ENCODE results near the gene SEPTIN10. TPM values are rescaled to one million over a fixed set of nuclear protein-coding genes. Genes with fewer than 3 reads are reported as not detected.

The SEPTIN10 gene
- total and polyA plus RNA-seq, 2 experiments from 2014 or later, result 52.3 to 85.1 TPM

- H3K4me3 ChIP-seq, result no peak overlapping the region
- TF ChIP-seq EZH2 (IDR thresholded peaks at IDR 0.05; ENCODE audit: low read depth, unreplicated experiment), result no peak
- no peak for TF ChIP-seq ZNF331 (CRISPR knock-in tag; IDR thresholded peaks at IDR 0.05; ENCODE audit: low read depth)
- no peak for TF ChIP-seq POLR2AphosphoS5 (IDR thresholded peaks at IDR 0.05; ENCODE audit: low read depth)
- TF ChIP-seq STAT1 (IDR thresholded peaks at IDR 0.05; ENCODE audit: unreplicated experiment), result no peak
- no peak for TF ChIP-seq REST (IDR thresholded peaks at IDR 0.05; ENCODE audit: unreplicated experiment)
- no peak for TF ChIP-seq ZNF462 (CRISPR knock-in tag; IDR thresholded peaks at IDR 0.05)
- TF ChIP-seq NANOG (IDR thresholded peaks at IDR 0.05; ENCODE audit: borderline replicate concordance), result no peak
- TF ChIP-seq ZNF114 (CRISPR knock-in tag; IDR thresholded peaks at IDR 0.05), result no peak
- no peak for TF ChIP-seq CTCF (conservative IDR thresholded peaks at IDR 0.05; ENCODE audit: low read depth in 2 of 2)
- TF ChIP-seq EZH2phosphoT487 (IDR thresholded peaks at IDR 0.05; ENCODE audit: unreplicated experiment), result no peak
- TF ChIP-seq ETS1 (IDR thresholded peaks at IDR 0.05), result no peak
- Mint-ChIP-seq H3K4me3 (no peak overlapping the region), H3K27me3 (ENCODE audit: insufficient read depth, low read depth, poor library complexity) (no peaks in the 10 kb centered on the region), H3K4me1 (peaks cover 9% of the 10 kb centered on the region), H3K9me3 (no peaks in the 10 kb centered on the region), H3K27ac (no peak overlapping the region), H3K36me3 (ENCODE audit: low read depth) (peaks cover 23% of the 10 kb centered on the region; the same call in 2 of the 3 replicates)
- no peaks in the 10 kb centered on the region for H3F3A ChIP-seq (replicated peaks; ENCODE audit: low read depth)
- peaks cover 8% of the 10 kb centered on the region; the same call in 1 of the 2 replicates for H4K20me1 ChIP-seq (replicated peaks; ENCODE audit: insufficient read depth)
- H2AFZ ChIP-seq, result no peak overlapping the region
- H3K4me2 ChIP-seq, result no peak overlapping the region
- H3K79me2 ChIP-seq (replicated peaks; ENCODE audit: insufficient read depth), result peaks cover 30% of the 10 kb centered on the region
- H3K27me3 ChIP-seq (ENCODE audit: insufficient read depth), result no peaks in the 10 kb centered on the region
- H3K9me2 ChIP-seq (ENCODE audit: insufficient read depth), result no peaks in the 10 kb centered on the region
- ATAC-seq (no peak), DNase-seq (ENCODE audit: low spot score) (no peak)
- no peaks in the 10 kb centered on the region for H3K36me3 ChIP-seq (ENCODE audit: insufficient read depth)
- no peaks in the 10 kb centered on the region for H3K4me1 ChIP-seq (ENCODE audit: insufficient read depth)
- H3K27ac ChIP-seq (ENCODE audit: low read depth), result no peak overlapping the region
Observed at GRCh38 chr2:109586687-109587086, 27.1 kb downstream of the SEPTIN10 start.
